HL-60 (cell line): ENCODE results near the gene FAM47E.
"Not testable (repeated sequence)": the region's sequence is repeated elsewhere in the genome, so short reads cannot be mapped to it uniquely, and the experiment has no call there.

Source experiments
- DNase-seq, 2 experiments: peaks; one replicate each; pipeline ENCODE4 v3.0.0-alpha.2; 2010 to 2020; ENCODE audit warnings: low read depth in 1 of 2, low spot score in 1 of 2
- H3K27ac ChIP-seq: fragments of 250-450 bp; sonication (Bioruptor Pico); replicated peaks from 2 replicates; pipeline ENCODE4 v1.5.1; 2020; ENCODE audit warnings: mild to moderate bottlenecking, moderate library complexity
- H3K27me3 ChIP-seq: fragments of 250-450 bp; sonication (Bioruptor Pico); 2 replicates; pipeline ENCODE4 v1.5.1; 2021; ENCODE audit warnings: mild to moderate bottlenecking, moderate library complexity; ENCODE audit not compliant: insufficient read depth, poor library complexity, severe bottlenecking
- H3K4me3 ChIP-seq: replicated peaks from 2 replicates; pipeline ENCODE4 v1.5.1; 2011; ENCODE audit warnings: mild to moderate bottlenecking, control low read depth, low read length; ENCODE audit not compliant: insufficient read depth
- GABPA ChIP-seq: IDR thresholded peaks from 2 replicates; pipeline ENCODE4 v1.6.1; 2012; ENCODE audit warnings: low read depth
- POLR2AphosphoS5 ChIP-seq: IDR thresholded peaks from 2 replicates; pipeline ENCODE4 v1.6.1; 2012; ENCODE audit warnings: low read depth
- REST ChIP-seq: IDR thresholded peaks from 2 replicates; pipeline ENCODE4 v1.6.1; 2012; ENCODE audit warnings: low read depth; ENCODE audit not compliant: insufficient replicate concordance
- SPI1 ChIP-seq: IDR thresholded peaks from 2 replicates; pipeline ENCODE4 v1.6.1; 2012; ENCODE audit warnings: low read depth, mild to moderate bottlenecking, borderline replicate concordance
- TF ChIP-seq, protein P1 (sequence below): IDR thresholded peaks from one replicate; pipeline ENCODE4 v1.5.1; 2011; ENCODE audit warnings: low read length, control low read depth, inconsistent platforms; ENCODE audit not compliant: insufficient read depth

FAM47E gene

GRCh38 chr4:76279462-76279861 lies 27.9 kb downstream of the FAM47E start:
- Histone ChIP-seq H3K27ac (no peak overlapping the region), H3K4me3 (no peak overlapping the region), H3K27me3 (no peaks in the 10 kb centered on the region)
- no peak for TF ChIP-seq GABPA
- TF ChIP-seq, protein P1, sequence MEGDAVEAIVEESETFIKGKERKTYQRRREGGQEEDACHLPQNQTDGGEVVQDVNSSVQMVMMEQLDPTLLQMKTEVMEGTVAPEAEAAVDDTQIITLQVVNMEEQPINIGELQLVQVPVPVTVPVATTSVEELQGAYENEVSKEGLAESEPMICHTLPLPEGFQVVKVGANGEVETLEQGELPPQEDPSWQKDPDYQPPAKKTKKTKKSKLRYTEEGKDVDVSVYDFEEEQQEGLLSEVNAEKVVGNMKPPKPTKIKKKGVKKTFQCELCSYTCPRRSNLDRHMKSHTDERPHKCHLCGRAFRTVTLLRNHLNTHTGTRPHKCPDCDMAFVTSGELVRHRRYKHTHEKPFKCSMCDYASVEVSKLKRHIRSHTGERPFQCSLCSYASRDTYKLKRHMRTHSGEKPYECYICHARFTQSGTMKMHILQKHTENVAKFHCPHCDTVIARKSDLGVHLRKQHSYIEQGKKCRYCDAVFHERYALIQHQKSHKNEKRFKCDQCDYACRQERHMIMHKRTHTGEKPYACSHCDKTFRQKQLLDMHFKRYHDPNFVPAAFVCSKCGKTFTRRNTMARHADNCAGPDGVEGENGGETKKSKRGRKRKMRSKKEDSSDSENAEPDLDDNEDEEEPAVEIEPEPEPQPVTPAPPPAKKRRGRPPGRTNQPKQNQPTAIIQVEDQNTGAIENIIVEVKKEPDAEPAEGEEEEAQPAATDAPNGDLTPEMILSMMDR: no peak
- no peak for TF ChIP-seq REST
- no peak for TF ChIP-seq SPI1
- no peak for TF ChIP-seq POLR2AphosphoS5
- no peak for DNase-seq

DNA sequence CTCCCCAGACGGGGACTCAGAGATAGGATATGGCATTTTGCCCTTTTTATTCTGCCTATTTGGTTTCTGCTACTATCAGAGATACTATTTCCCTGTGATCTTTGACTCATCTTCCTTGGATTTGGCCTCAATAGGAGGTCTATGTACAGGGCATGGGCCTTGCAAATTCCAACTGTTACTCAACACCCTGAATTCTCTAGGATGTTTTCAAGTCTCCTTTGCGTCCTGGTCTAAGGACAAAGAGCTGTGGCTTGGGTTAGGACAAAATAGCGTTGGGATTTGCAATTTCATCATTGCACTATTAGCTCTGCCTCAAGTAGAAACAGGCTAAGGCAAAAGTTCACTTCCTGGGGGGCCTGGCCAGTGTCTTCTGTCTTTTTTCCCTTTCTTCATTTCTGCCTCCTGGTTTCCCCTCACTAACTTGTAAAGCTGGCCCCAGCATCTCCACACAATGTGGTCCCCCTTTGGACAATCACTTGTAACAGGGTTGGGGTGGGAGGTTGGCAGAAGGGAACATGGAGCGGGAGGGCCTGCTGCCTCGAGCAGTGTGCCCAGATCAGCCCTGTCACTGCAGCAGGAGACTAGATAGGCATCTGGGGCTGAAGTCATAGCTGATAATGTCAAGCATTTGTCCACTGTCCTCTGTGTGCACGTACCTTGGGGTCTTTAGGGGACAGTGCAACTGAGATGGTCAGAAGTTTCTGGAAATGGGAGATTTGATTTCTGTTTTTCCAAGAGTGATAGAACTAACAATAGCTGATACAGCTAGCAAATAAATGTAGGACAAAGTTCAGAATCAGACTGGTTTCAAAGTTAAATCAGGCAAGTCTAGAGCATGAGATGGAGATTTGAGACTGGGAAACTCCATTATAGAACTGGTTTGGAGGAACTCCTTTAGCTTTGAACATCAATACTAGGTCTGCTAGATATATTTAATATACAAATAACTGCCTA lies 29.2 kb downstream of the FAM47E start:
- DNase-seq: no peak
- Histone ChIP-seq H3K4me3 (no peak overlapping the region), H3K27ac (no peak overlapping the region), H3K27me3 (no peaks in the 10 kb centered on the region)
- TF ChIP-seq SPI1 (no peak), POLR2AphosphoS5 (no peak), REST (no peak), GABPA (no peak)
- TF ChIP-seq, protein P1: no peak

DNA sequence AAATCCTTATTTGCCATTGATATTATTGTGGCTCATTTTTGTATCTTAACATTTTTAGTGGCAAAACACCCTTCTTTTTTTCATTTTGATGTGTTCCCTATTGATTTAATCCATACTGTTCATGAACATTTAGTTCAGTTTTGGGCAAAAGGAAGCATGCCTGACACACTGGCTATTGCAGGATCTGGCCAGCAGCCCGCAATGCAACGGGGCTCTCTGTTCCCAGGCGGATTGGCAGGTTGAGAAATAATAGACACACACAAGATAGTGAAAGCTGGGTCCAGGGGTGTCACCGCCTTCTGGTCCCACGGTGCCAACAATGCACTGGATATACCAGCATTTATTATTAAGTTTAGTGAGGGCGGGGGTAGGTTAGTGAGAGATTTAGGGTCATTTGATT lies 30.1 kb downstream of the FAM47E start:
- H3K27me3 ChIP-seq, H3K27ac ChIP-seq, H3K4me3 ChIP-seq, DNase-seq: not testable (repeated sequence)

GRCh38 chr4:76282941-76283689 lies 31.6 kb downstream of the FAM47E start:
- Histone ChIP-seq H3K27ac (no peak overlapping the region), H3K4me3 (no peak overlapping the region), H3K27me3 (no peaks in the 10 kb centered on the region)
- TF ChIP-seq GABPA (no peak), POLR2AphosphoS5 (no peak), REST (no peak), SPI1 (no peak)
- TF ChIP-seq, protein P1: no peak
- DNase-seq: no peak
